ENCODE measurements around the gene SCGN. TPM values are rescaled to one million over a fixed set of nuclear protein-coding genes. Genes with fewer than 3 reads are reported as not detected.

SCGN gene
- polyA plus RNA-seq, 1 experiment = not detected

DNA sequence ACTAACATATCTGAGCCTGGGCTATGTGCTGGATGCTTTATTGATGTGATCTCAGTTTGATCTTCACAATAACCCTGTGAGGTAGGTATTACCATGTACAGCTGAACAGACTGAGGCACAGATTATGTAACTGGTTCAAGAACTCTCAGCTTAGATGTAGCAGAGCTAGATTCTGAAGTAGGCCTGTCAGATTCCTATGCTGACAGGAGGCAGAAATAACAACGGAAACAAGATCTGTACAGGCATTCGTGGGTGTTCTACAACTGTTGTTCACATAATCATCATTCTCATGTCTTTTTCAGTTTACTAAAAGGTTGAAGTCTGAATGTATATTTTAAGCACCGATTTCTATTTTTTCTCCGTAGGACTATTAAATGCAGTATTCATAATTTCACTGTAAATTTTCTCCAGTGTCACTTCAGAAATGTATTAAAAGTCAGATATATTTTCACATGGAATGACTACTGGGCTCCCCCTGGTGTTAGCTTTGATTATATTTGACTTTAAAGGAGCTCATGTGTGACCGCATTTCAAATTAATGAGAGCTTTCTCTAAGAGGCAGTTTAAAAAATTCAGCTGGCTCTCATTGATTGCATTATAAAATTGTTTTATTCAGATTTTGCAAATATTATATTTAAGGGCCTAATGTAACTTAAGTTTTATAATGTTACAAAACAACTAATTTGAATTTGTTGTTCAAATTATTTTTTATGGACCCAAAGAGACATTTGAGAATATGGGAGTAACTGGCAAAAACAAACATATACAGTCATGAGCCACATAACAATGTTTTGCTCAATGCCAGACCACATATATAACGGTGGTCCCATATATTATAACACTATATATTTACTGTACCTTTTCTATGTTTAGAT lies 66.1 kb downstream of the SCGN start:
- H3K36me3 ChIP-seq (ENCODE audit: control insufficient read depth, insufficient read depth, low read length) = no peaks in the 10 kb centered on the region
- DNase-seq (ENCODE audit: low read depth) = no peak
- no peak overlapping the region for H3K4me3 ChIP-seq (ENCODE audit: low read depth, low read length)
- TF ChIP-seq, protein P1, sequence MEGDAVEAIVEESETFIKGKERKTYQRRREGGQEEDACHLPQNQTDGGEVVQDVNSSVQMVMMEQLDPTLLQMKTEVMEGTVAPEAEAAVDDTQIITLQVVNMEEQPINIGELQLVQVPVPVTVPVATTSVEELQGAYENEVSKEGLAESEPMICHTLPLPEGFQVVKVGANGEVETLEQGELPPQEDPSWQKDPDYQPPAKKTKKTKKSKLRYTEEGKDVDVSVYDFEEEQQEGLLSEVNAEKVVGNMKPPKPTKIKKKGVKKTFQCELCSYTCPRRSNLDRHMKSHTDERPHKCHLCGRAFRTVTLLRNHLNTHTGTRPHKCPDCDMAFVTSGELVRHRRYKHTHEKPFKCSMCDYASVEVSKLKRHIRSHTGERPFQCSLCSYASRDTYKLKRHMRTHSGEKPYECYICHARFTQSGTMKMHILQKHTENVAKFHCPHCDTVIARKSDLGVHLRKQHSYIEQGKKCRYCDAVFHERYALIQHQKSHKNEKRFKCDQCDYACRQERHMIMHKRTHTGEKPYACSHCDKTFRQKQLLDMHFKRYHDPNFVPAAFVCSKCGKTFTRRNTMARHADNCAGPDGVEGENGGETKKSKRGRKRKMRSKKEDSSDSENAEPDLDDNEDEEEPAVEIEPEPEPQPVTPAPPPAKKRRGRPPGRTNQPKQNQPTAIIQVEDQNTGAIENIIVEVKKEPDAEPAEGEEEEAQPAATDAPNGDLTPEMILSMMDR (IDR thresholded peaks at IDR 0.05; ENCODE audit: insufficient read depth, low read depth, low read length) = peak; percentile 59
- H3K27me3 ChIP-seq (ENCODE audit: control insufficient read depth, insufficient read depth, low read length) = no peaks in the 10 kb centered on the region
- CTCF ChIA-PET = interaction anchor here (0.6 to 1.5 kb wide), 15 partner anchors 8 to 495 kb away, joined by 3 to 7 read pairs (median 4); a partner anchor contains a TSS
- POLR2A ChIA-PET = no interaction called here

- Histone ChIP-seq H3K4me3 (ENCODE audit: low read depth, low read length) (no peak overlapping the region), H3K27me3 (ENCODE audit: control insufficient read depth, insufficient read depth, low read length) (no peaks in the 10 kb centered on the region; the same call in 1 of the 2 replicates), H3K36me3 (ENCODE audit: control insufficient read depth, insufficient read depth, low read length) (no peaks in the 10 kb centered on the region)
- no peak for DNase-seq (ENCODE audit: low read depth)
- ChIA-PET POLR2A (no interaction called here), CTCF (interaction anchor here (1.3 kb wide), 1 partner anchor 8 kb away, joined by 4 read pairs; no protein-coding TSS in a partner anchor)
- TF ChIP-seq, protein P1 (IDR thresholded peaks at IDR 0.05; ENCODE audit: insufficient read depth, low read depth, low read length) = no peak
Observed at GRCh38 chr6:25726122-25726911, 74.3 kb downstream of the SCGN start.

DNA sequence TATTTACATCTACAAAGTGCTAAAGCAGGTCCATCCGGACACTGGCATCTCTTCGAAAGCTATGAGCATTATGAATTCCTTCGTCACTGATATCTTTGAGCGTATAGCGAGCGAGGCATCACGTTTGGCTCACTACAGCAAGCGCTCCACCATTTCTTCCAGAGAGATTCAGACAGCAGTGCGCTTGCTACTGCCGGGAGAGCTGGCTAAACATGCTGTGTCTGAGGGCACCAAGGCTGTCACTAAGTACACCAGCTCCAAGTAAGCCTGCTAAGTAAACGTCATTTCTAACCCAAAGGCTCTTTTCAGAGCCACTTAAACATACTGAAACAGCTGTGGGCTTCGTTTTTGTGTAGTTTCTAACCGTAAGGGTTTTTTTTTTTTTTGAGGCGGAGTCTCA lies 75.0 kb downstream of the SCGN start:
- ChIA-PET POLR2A (no interaction called here), CTCF (interaction anchor here (0.6 to 2.2 kb wide), 3 partner anchors 7 to 154 kb away, joined by 3 to 11 read pairs (median 4); no protein-coding TSS in a partner anchor)
- TF ChIP-seq, protein P1 (IDR thresholded peaks at IDR 0.05; ENCODE audit: insufficient read depth, low read depth, low read length) = no peak
- no peaks in the 10 kb centered on the region for H3K36me3 ChIP-seq (ENCODE audit: control insufficient read depth, insufficient read depth, low read length)
- DNase-seq (ENCODE audit: low read depth) = no peak
- H3K4me3 ChIP-seq (ENCODE audit: low read depth, low read length) = no peak overlapping the region
- H3K27me3 ChIP-seq (ENCODE audit: control insufficient read depth, insufficient read depth, low read length) = no peaks in the 10 kb centered on the region; the same call in 1 of the 2 replicates

- H3K27me3 ChIP-seq (ENCODE audit: control insufficient read depth, insufficient read depth, low read length) = no peaks in the 10 kb centered on the region; the same call in 1 of the 2 replicates
- ChIA-PET CTCF (no interaction called here), POLR2A (no interaction called here)
- H3K36me3 ChIP-seq (ENCODE audit: control insufficient read depth, insufficient read depth, low read length) = no peaks in the 10 kb centered on the region
- no peak overlapping the region for H3K4me3 ChIP-seq (ENCODE audit: low read depth, low read length)
- no peak for DNase-seq (ENCODE audit: low read depth)
- TF ChIP-seq, protein P1 (IDR thresholded peaks at IDR 0.05; ENCODE audit: insufficient read depth, low read depth, low read length) = no peak
Observed at GRCh38 chr6:25730907-25731306, 78.9 kb downstream of the SCGN start.

- H3K4me3 ChIP-seq (ENCODE audit: low read depth, low read length) = no peak overlapping the region
- TF ChIP-seq, protein P1 (IDR thresholded peaks at IDR 0.05; ENCODE audit: insufficient read depth, low read depth, low read length) = no peak
- ChIA-PET CTCF (interaction anchor here (1.3 kb wide), 1 partner anchor 13 kb away, joined by 3 read pairs; no protein-coding TSS in a partner anchor), POLR2A (no interaction called here)
- H3K36me3 ChIP-seq (ENCODE audit: control insufficient read depth, insufficient read depth, low read length) = no peaks in the 10 kb centered on the region
- no peaks in the 10 kb centered on the region; the same call in 1 of the 2 replicates for H3K27me3 ChIP-seq (ENCODE audit: control insufficient read depth, insufficient read depth, low read length)
- DNase-seq (ENCODE audit: low read depth) = no peak
Observed at GRCh38 chr6:25731721-25732120, 79.7 kb downstream of the SCGN start.
